ENCODE measurements around the gene DCUN1D1. TPM values are rescaled to one million over a fixed set of nuclear protein-coding genes. Genes with fewer than 3 reads are reported as not detected.

DCUN1D1 gene
- total RNA-seq, 1 experiment from 2014 or later, result 71.7 TPM

GRCh38 chr3:182957676-182958266, 22.6 kb downstream of the DCUN1D1 start:
- no CpG with 5 or more reads among the region's 4 CpGs for WGBS (ENCODE audit: extremely low coverage, insufficient read length, low lambda C conversion rate)
- no peak overlapping the region for H3K4me2 ChIP-seq (ENCODE audit: insufficient read depth, insufficient read length, low read length)
- H4K20me1 ChIP-seq (ENCODE audit: control insufficient read depth, insufficient read depth, insufficient read length), result no peaks in the 10 kb centered on the region
- no peak overlapping the region for H2BK20ac ChIP-seq (ENCODE audit: low read depth, low read length, poor library complexity, severe bottlenecking)
- H3K23me2 ChIP-seq (ENCODE audit: insufficient read length, low read depth, low read length, poor library complexity, severe bottlenecking), result no peaks in the 10 kb centered on the region
- no peak overlapping the region for H2BK12ac ChIP-seq (ENCODE audit: insufficient read length, low read depth, low read length)
- H3K27ac ChIP-seq (ENCODE audit: insufficient read length, low read depth, low read length), result no peak overlapping the region
- H3K56ac ChIP-seq (ENCODE audit: insufficient read length, low read depth, low read length), result no peak overlapping the region
- 0 out of 2 replicates have a peak, but pooled peaks cover 5% of the 10 kb centered on the region for H3K4me1 ChIP-seq (ENCODE audit: insufficient read depth, low read length)
- H3K27ac Mint-ChIP-seq, result no peak overlapping the region
- no peak for TF ChIP-seq CTCF (conservative IDR thresholded peaks at IDR 0.05)
- no peaks in the 10 kb centered on the region for H3K27me3 ChIP-seq (ENCODE audit: insufficient read depth, low read length)
- H3K79me2 ChIP-seq (ENCODE audit: insufficient read depth, low read length), result no peaks in the 10 kb centered on the region
- H2AK5ac ChIP-seq (ENCODE audit: insufficient read length, low read length), result no peak overlapping the region
- H3K79me1 ChIP-seq (ENCODE audit: insufficient read depth, low read depth, low read length, poor library complexity, severe bottlenecking), result no peaks in the 10 kb centered on the region
- no peak overlapping the region for H2AFZ ChIP-seq (ENCODE audit: low read length)
- H3K9ac ChIP-seq (ENCODE audit: extremely low read depth, insufficient read length, low read length), result no peak overlapping the region
- peaks cover 26 to 58% (median 54%) of the 10 kb centered on the region in 3 experiments for H3K36me3 Mint-ChIP-seq (ENCODE audit: insufficient read depth in 1 of 3, low read depth in 3 of 3)
- H3K27me3 Mint-ChIP-seq (ENCODE audit: low read depth), result no peaks in the 10 kb centered on the region
- no peak overlapping the region for H3T11ph ChIP-seq (ENCODE audit: low read length)
- H4K91ac ChIP-seq (ENCODE audit: insufficient read length, low read depth, low read length), result no peak overlapping the region
- H3K18ac ChIP-seq (ENCODE audit: insufficient read length, low read depth, low read length), result no peak overlapping the region
- no peak overlapping the region for H3K23ac ChIP-seq (ENCODE audit: insufficient read length, low read depth, low read length)
- no peak overlapping the region for H3K4me3 Mint-ChIP-seq
- no peak overlapping the region for H2BK120ac ChIP-seq (ENCODE audit: low read depth, low read length, poor library complexity, severe bottlenecking)
- no peak overlapping the region for H2BK5ac ChIP-seq (ENCODE audit: insufficient read length, low read length)
- DNase-seq, result no peak
- H4K5ac ChIP-seq (ENCODE audit: insufficient read length, low read depth, low read length), result no peak overlapping the region
- no peaks in the 10 kb centered on the region for H3K9me3 ChIP-seq (ENCODE audit: control insufficient read depth, low read depth, low read length)
- peaks cover 12 to 16% of the 10 kb centered on the region in 2 experiments for H3K4me1 Mint-ChIP-seq
- H2BK15ac ChIP-seq (ENCODE audit: low read depth, low read length), result no peak overlapping the region
- H3K14ac ChIP-seq (ENCODE audit: insufficient read depth, low read length), result no peak overlapping the region
- H4K8ac ChIP-seq (replicated peaks; ENCODE audit: insufficient read length, low read depth, low read length), result no peak overlapping the region
- H3K4ac ChIP-seq (ENCODE audit: low read depth, low read length), result no peak overlapping the region
- peaks cover 3 to 4% of the 10 kb centered on the region in 2 experiments; a peak in 3 of 5 replicates for H3K9me3 Mint-ChIP-seq
